ENCODE results near the gene PXYLP1.

GRCh38 chr3:141223673-141224166 lies 7.9 kb upstream of the PXYLP1 start:
- TF ChIP-seq, protein P1, sequence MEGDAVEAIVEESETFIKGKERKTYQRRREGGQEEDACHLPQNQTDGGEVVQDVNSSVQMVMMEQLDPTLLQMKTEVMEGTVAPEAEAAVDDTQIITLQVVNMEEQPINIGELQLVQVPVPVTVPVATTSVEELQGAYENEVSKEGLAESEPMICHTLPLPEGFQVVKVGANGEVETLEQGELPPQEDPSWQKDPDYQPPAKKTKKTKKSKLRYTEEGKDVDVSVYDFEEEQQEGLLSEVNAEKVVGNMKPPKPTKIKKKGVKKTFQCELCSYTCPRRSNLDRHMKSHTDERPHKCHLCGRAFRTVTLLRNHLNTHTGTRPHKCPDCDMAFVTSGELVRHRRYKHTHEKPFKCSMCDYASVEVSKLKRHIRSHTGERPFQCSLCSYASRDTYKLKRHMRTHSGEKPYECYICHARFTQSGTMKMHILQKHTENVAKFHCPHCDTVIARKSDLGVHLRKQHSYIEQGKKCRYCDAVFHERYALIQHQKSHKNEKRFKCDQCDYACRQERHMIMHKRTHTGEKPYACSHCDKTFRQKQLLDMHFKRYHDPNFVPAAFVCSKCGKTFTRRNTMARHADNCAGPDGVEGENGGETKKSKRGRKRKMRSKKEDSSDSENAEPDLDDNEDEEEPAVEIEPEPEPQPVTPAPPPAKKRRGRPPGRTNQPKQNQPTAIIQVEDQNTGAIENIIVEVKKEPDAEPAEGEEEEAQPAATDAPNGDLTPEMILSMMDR (conservative IDR thresholded peaks at IDR 0.05; ENCODE audit: low read depth, low read length), result no peak
- no peak for TF ChIP-seq EZH2 (IDR thresholded peaks at IDR 0.05; ENCODE audit: low read length, unreplicated experiment)
